HG03103 (cell line): ENCODE measurements around the gene SECTM1.

Experiments
- ATAC-seq: cut with Tn5 transposase; IDR thresholded peaks from one replicate; pipeline ENCODE4 v1.9.1; 2021; ENCODE audit warnings: low read depth; ENCODE audit not compliant: unreplicated experiment

Gene SECTM1

DNA sequence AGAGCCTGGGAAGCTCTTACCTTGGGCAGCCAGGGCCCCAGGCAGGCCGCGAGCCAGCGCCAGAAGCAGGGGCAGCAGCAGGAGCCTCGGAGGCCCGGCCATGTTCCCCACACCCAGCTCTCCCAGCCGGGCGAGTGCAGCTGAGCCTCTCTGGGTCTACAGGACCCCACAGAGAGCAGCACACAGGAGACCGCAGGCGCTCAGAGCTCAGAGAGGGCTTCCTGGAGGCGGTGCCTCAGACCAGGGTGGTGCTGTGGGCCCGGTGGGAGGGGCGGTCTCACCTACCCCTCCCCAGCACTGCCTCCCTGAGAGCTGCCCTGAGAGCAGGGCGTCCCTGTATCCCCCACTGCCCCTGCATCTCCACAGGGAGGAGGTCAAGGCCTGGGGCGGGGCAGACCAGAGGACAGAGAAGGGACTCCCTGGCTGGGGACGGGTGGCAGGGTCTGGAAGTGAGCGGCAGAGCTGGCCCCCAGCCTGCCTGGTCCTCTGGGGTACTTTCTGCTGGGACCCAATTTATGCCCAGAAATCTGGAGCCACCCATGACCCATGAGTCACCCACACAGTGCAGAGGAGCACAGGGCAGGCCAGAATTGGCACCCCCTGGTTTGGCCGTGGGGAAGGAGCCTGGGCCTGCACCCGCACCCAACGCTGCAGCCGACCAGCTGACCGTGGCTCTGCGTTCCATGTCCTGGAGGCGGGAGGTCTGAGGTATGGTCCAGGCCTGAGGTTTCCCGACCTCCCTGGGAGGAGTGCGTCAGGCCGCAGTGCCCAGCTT is 16.0 kb downstream of the SECTM1 start, which contains the start of gene CD7:
Gene CD7, minus strand, starts transcription at position 215 of the 775 bp plus-strand sequence. Its CDS starts 113 bp downstream, at position 102.
- ATAC-seq = no peak

DNA sequence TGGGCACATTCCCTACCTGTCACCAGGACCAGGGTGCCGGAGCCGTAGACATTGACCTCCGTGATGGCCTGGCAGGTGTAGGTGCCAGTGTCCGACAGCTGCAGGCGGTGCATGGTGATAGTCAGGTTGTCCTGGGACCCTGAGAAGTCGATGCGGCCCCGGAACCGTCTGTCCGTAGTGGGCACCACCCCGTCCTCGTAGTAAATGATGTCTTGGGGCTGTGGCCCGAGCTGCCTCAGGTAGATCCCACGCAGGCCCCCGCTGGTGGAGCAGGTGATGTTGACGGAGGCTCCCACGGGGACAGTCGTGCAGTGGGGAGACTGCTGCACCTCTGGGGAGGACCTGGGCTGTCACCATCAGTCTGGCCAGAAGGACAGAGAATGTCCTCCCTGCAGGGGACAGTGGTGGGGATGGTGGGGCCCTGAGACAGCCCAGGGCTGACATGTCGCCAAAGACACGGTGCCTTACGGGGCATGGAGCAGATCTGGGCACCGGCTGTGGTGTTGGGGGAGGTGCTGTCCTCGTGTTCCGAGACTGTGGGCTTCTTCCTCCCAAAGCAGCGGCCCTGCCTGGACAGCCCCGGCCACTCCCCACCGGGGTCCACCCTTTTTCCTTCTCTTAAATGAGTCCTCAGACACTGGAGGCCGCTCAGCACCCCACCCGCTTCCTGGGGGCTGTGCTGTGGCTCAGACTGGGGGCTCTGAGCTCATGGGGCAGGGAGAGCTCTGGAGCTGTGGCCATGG is 16.7 kb downstream of the SECTM1 start:
- no peak for ATAC-seq

DNA sequence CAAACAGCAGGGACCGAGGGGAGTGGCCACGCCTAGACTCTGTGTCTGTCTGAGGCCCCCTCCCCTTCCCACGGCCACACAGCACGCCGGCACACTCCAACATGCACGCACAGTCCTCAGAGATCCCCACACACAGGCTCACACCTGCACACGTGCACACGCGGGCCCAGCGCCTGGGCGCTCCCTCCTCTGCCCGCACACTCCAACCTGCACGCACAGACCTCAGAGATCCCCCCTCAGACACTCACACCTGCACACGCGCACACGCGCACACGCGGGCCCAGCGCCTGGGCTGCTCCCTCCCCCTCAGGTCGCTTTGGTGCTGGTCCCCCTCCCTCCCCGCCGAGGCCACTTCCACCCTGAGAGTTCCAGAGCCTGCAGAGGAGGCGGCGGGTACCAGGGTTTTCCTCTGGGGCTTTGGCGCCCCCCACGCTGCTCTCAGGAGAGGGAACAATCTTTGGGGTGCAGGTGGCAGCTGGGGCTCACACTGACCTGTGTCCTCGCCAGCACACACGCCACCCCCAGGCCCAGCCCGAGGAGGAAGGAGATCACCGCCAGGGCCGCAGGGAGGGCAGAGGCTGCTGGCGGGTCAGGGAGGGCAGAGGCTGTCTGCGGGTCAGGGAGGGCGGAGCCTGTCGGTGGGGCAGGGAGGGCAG is 17.7 kb downstream of the SECTM1 start:
- ATAC-seq = no peak

DNA sequence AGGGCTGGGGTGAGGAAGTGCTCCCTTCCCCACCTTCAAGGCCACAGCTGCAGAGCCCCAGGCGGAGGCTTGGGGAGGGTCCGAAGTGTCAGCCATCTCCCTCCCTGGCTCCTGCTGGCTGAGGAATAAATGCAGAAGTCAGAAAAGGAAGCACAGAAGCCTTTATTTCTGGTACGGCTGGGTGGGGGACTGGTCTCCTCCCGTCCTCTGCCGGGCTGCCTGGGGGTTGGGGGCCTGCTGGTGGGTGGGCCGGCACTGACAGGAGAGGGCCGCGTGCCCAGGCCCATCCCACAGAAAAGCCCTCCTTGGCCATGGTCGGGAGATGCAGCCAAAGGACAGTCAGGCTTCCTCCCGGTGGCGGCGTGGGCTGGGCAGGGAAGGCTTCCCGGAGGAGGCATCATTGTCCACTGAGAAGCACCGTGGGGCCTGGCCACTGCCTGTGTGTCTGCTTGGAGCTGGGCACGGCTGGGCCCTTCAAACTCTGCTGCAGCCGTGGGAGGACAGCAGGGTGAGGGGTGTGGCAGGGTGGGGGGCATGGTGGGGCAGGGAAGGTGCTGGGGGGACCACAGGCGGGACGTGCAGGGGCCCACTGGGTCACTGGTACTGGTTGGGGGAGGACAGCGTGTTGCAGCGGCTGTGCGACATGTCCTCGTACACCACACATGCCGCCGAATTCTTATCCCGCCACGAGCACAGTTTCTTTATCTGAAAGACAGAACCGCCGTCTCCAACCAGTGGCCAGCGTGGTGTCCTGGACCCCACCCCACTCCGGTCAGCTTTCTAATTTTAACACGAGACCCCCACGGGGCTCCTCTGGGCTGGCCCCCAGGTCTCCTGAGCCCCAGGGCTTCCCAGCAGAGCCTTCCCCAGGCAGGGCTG is 18.6 kb downstream of the SECTM1 start:
- no peak for ATAC-seq

DNA sequence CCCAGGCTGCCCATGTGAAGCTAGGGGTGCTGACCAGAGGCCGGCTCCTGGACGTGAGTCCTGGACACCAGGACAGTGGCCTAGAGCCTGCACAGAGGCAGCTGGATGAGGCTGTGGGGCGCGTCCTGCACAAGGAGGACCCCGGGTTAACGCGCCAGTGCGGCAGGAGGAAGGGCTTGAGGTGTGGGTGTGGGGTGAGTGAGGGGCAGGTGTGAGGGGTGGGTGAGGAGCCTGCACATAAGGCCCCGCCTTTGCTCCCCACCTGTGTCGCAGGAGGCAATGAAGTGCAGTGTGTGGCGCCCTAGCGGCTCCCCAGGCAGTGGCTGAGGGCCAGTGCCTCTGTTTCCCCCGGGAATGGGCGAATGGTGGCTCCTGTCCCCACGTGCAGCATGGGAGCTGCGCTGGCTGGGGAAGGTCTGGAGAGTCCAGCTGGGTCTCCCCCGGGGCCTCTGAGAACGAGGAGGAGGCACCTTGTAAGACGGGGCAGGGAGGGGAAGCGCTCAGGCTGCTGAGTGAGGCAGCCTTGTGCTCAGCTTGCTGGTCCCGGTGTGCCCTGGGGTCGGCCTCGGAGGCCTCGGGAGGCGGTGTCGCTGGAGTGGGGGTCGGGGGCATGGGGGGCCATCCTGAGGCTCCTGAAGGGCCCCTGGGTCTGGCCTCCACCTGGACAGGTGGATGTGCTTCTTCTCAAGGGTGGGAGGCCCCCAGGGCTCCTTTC is 19.4 kb downstream of the SECTM1 start:
- ATAC-seq = no peak

DNA sequence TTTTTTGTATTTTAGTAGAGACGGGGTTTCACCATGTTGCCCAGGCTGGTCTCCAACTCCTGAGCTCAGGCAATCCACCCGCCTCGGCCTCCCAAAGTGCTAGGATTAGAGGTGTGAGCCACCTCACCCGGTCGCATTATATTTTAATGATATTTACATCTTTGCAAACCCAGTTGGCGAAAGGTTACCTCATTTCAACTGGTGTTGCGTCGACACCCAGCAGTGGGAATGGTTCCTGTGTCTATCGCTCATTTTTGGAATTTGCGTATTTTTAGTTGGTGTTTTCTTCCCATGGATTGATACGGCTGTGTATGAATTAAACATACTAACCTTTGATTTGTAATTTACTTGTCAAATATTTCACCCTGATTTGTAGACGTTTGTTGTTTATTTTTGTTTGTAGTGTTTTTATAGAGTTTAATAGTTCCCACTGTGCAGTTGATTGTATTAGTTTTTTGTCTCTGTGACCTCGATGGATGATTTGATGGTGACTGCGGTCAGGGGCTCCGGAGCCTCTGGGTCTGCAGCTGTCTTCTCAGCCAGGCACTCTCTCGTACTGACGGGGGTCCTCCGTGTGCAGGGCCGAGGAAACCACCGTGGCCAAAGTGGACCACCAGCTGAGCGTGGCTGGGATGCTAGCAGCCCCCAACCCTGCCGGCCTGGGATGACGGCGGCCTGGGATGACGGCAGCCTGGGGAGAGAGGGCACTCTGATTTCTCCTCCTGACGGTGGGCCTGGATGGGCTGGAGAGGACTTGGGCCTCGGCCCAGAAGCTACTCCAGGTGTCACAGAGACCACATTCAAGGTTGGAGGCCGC is 20.2 kb downstream of the SECTM1 start:
- ATAC-seq = no peak

DNA sequence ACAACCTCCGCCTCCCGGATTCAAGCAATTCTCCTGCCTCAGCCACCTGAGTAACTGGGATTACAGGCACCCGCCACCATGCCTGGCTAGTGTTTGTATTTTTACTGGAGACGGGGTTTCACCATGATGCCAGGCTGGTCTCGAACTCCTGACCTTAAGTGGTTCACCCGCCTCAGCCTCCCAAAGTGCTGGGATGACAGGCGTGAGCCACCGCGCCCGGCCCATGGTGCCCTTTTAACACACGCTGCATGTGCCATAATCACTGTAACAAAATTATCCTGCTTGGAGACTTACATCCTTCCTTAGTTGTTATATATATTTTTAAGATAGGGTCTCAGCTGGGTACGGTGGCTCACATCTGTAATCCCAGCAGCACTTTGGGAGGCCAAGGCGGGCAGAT is 21.6 kb downstream of the SECTM1 start:
- ATAC-seq = no peak

DNA sequence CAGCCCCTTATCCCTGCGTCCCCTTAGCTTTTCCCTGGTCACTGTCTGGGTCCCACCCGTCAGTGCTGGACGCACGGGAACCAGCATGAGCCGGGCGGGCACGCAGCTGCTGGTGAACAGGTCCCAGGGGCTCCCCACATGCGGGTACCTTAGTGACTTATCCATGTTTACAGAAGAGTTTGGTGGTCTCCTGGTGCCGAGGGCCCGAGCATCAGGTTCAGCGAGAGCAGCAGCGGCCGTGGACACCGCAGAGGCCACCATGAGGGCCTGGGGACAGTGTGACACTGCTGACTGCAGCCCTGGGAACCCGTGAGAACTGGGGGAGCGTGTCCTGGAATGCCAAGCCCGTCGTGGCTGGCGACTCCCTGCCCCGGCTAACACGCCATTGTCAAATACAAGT is 22.7 kb downstream of the SECTM1 start:
- ATAC-seq = no peak

DNA sequence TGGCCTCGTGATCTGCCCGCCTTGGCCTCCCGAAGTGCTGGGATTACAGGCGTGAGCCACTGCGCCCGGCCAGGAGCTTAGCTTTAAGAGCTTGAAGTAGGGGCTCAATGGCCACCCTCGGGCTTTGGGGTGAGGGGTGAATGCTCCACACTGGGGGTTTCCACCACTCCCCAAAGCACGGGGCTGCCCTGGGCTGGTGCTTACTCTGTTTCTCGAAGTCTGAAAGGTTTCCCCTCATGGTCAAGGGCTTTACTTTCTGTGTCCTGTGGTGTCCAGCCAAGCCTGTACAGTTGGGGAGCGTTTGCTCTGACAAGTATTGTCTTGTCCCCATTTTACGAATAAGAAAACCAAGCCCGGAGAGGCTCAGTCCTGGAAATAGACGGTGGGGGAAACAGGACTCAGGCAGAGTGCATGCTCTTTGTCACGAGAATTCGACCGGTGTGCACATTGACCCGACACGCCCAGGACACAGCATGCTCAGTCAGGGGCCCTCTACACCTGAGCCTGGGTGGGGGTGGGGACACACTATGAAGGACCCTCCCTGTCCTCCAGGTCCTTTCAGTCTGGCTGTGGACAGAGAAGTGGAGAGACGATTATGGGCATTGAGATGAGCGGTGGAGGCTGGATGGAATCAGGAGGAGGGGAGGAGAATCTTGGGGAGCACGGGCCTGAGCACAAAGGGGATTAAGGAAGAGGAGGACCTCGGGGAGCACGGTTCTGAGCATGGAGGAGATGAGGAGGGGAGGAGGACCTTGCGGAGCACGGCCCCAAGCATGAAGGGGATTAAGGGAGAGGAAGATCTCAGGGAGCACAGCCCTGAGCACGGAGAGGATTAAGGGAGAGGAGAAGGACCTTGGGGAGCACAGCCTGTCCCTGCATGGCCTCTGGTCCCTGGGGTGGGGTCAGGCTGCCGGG is 23.7 kb downstream of the SECTM1 start:
- ATAC-seq = no peak

DNA sequence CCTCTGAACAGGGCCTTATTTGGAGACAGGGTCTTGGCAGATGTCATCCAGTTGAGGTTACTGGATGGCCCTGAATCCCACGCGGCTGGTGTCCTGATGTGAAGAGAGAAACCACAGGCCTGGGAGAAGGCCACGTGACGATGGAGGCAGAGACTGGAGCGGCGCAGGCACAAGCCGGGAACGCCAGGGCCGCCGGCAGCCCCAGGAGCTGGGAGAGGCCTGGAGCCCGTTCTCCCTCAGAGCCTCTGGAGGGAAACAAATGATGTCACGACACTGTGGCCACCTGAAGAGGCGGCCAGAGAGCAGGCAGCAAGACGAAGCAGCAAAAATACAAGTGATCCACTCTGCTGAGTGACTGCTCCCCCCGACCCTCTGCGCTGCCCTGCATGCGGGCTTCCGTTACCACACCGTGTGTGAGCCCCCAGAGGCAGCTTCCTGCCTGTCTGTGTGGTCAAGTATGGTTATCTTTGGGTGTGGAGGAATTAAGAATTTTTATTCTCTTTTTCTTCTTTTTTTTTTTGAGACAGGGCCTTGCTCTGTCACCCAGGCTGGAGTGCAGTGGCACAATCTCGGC is 27.8 kb downstream of the SECTM1 start:
- ATAC-seq = no peak

DNA sequence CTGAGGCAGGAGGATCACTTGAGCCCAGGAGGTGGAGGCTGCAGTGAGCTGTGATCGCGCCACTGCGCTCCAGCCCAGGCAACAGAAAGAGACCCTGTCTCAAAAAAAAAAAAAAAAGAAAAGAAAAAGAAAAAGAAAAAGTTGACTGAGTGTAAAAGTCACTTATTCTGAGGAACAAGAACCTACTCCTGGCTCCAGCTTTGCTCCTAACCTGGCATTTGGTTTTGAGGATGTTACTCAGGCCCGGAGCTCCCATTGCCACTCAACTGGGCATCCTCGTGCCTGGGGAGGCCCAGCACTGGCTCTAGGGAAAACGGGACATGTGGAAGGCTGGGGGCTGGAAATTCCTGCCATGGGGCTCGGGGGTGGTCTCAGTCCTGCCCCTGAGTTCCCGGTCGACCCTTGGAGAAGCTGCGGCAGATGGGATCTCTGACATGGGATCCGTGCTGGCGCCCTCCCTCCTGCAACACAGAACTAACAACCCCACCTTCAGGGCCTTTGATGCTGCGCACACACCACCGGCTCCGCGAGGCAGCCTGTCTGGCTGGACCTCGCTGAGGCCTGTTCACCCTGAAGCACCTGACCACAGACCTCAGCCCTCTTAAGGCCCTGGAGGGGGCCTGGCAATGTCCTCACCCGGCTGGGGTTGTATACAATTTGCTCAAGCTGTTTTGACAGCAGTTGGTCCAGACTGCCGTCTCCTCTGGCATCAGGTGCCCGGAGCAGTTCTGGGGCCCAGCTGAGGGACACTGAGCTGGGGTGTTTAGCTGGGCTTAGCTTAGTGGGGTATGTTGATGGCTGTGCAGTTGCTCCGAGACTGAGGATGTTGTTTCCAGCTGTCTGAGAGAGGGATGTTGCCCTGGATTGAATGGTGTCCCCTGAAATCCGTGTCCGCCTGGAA is 28.5 kb downstream of the SECTM1 start:
- no peak for ATAC-seq

DNA sequence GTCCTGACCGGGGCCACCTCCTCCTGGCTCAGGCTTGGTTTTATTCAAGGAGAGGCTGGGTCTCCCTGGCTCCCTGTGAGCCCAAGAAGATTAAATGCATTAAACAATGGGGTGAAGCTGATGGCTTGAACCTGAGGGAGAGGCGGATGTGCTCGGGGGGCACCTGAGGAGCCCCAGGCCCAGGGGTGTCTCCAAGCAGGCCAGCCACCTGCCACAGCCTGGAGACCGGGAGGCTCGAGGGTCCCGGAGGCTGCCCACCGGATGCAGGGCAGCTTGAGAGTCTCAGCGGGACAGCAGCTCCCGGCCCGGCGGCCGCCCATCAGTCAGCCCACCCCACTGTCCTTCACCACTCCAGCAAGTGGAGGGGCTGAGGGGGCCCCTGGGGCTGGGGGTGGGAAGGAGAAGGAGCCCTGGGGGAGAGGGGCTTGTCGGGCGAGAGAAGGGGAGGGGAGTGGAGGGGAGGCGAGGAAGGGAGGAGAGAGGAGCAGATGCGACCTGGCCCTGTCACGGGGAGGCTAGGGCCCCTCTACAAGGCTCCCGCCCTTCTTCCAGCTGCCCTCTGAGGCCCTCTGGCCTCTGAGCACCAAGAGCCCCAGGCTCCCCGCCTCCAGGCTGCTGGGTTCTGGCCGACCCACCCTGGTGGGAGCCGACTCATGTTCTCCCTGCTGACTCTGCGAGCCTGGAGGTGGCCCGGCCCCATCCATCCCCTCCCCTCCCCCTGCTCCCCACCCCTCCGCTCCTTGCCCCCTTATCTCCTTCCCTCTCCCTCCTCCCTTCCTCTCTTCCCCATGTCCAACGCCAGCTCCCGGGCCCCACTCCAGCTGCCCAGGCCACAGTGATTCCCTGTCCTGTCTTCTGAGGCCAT is 29.4 kb downstream of the SECTM1 start:
- no peak for ATAC-seq

DNA sequence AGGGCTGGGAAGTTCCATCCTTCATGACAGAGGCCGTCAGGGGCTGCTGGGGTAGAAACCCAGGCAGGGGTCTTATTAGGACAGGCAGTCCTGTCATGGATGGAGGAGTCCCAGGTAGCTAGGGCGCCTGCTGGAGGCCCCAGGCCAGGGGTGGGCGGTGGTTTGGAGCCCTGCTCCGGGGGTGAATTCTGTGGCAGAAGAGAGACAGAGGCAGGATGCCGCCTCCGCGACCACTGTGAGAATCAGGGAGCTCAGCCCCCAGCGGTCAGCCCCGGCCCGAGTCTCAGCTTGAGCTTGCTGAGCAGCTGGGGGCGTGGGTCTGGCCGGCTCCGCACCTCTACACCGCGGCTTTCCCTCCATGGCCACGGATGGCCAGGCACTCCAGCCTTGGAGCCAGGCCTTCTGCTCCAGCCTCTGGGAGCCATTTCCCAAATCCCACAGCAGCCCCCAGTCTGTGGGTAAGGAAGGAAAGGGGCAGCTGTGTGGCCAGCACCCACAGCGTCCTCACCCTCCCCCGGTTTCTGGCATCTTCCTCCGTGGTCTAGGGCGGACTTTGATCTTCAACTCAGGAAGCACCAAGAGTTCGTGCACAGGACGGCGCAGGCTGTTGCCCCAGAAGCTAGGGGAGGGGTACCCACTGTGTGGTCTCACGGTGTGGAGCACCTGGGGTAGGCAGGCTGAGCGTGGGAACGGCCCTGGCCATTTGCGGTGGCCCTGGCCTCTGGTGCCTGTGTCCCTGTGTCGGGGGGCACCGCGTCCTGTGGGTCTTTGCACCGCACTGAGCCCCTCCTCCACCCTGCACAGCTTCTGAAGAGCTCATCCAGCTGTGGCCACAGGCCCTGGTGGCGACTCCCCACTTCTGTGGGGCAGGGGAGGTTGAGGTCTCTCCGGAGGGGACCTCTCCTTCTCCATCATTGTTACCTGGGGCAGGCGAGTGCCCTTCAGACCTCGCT is 30.3 kb downstream of the SECTM1 start:
- no peak for ATAC-seq

DNA sequence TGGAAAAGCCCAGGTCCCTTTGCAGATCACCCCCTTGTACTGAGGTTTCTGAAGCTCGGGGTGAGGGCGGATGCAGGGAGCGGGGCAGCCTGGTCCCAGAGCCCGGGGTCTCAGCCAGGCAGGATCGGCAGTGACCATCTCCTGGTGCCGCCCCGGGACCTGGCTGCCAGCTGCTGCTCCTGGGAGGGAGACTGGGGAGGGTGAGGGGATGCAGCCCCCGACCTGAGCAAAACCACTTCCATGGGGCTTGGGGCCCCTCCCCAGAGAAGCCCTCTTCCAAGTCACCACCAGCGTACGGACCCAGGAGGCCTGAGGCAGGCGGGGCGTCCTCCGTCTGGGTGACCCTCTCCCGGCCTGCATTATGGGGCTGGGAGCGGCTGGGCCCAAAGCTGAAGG is 31.0 kb downstream of the SECTM1 start:
- ATAC-seq = no peak
